SU-DHL-6 (cell line): Measurements from ENCODE around the gene TEDDM1.

Experiments used
- H2AFZ ChIP-seq: fragments of 200-600 bp; sonication (generic); 2 replicates; pipeline ENCODE4 v1.6.1; 2014; ENCODE audit warnings: low read depth, mild to moderate bottlenecking, moderate library complexity, mixed read lengths, antibody characterized with exemption, low read length; ENCODE audit not compliant: severe bottlenecking
- H3F3A ChIP-seq: fragments of 200-600 bp; shearing (Covaris generic); 2 replicates; pipeline ENCODE4 v1.6.0; 2016; ENCODE audit warnings: antibody characterized with exemption, mild to moderate bottlenecking; ENCODE audit not compliant: insufficient read depth
- H3K27ac ChIP-seq: fragments of 200-600 bp; sonication (generic); 2 replicates; pipeline ENCODE4 v1.5.1; 2016; ENCODE audit warnings: low read depth, mild to moderate bottlenecking, low read length, moderate library complexity, mixed read lengths
- H3K27me3 ChIP-seq: fragments of 200-600 bp; sonication (generic), shearing (Covaris generic); 2 replicates; pipeline ENCODE4 v1.6.0; 2014; ENCODE audit warnings: mild to moderate bottlenecking, low read length
- H3K36me3 ChIP-seq: fragments of 200-600 bp; sonication (generic); 2 replicates; pipeline ENCODE4 v1.6.1; 2014; ENCODE audit warnings: mild to moderate bottlenecking, low read length, mixed read lengths
- H3K4me2 ChIP-seq: fragments of 300-600, 200-600 bp; shearing (Covaris generic), sonication (generic); 2 replicates; pipeline ENCODE4 v1.6.0; 2014; ENCODE audit warnings: low read length, low read depth, mild to moderate bottlenecking; ENCODE audit not compliant: poor library complexity, severe bottlenecking
- H3K4me3 ChIP-seq: fragments of 200-600 bp; sonication (generic); 2 replicates; pipeline ENCODE4 v1.5.1; 2014; ENCODE audit warnings: antibody characterized with exemption, low read length, mild to moderate bottlenecking, mixed read lengths; ENCODE audit not compliant: insufficient read depth, poor library complexity, severe bottlenecking
- H3K79me2 ChIP-seq: fragments of 200-600 bp; sonication (generic); 2 replicates; pipeline ENCODE4 v1.6.1; 2014; ENCODE audit warnings: mild to moderate bottlenecking, low read length, moderate library complexity; ENCODE audit not compliant: insufficient read depth
- H3K9ac ChIP-seq: fragments of 200-600 bp; sonication (generic); 2 replicates; pipeline ENCODE4 v1.7.0; 2014; ENCODE audit warnings: mild to moderate bottlenecking, low read length
- H3K9me2 ChIP-seq: fragments of 200-600 bp; sonication (generic); replicated peaks from 2 replicates; pipeline ENCODE4 v1.6.1; 2014; ENCODE audit warnings: low read length; ENCODE audit not compliant: insufficient read depth
- H3K9me3 ChIP-seq: fragments of 200-600 bp; sonication (generic); 2 replicates; pipeline ENCODE4 v1.6.1; 2014; ENCODE audit warnings: low read length, mixed read lengths; ENCODE audit not compliant: insufficient read depth
- H4K20me1 ChIP-seq: fragments of 200-600 bp; sonication (generic); 2 replicates; pipeline ENCODE4 v1.6.1; 2014; ENCODE audit warnings: low read depth, mild to moderate bottlenecking, antibody characterized with exemption, low read length, moderate library complexity, mixed read lengths
- EZH2phosphoT487 ChIP-seq: fragments of 200-600 bp; sonication (generic), shearing (Covaris generic); conservative IDR thresholded peaks from 2 replicates; pipeline ENCODE4 v1.6.1; 2018; ENCODE audit warnings: mild to moderate bottlenecking, antibody characterized with exemption, low read length, moderate library complexity, mixed read lengths
- TF ChIP-seq, protein P1 (sequence below): fragments of 200-600 bp; sonication (generic); IDR thresholded peaks from one replicate; pipeline ENCODE4 v1.5.1; 2017; ENCODE audit warnings: antibody characterized with exemption, mild to moderate bottlenecking, low read length, moderate library complexity; ENCODE audit not compliant: insufficient read depth, poor library complexity, severe bottlenecking

TEDDM1 gene

DNA sequence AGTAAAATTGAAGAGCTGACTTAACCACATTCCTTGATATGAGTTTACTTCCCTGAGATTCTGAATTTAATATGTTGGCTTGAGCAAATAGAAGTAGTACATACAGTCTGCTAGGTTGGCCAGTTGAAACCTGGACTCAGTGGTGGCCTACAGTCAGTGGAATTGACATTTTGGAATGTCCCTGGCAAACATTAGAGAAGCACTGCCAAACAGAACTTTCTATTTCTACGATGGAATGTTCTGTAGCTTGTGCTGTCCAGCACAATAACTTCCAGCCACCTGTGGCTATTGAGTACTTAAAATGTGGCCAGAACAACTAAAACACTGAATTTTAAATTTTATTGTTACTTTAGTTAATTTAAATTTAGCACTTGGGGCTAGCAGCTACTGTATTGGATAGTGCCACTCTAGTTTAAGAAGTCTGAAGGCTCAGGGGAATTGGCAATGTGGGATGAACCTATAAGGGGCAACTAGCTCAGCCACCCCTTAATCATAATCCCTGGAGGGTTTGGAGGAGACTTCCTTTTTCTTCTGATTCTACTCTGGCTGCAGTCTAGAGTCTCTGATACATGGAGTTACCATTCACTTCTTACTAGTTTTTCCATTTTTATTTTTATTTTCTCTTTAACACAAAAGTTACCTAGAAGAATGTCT is 10.3 kb upstream of the TEDDM1 start:
- TF ChIP-seq EZH2phosphoT487, result no peak
- TF ChIP-seq, protein P1, sequence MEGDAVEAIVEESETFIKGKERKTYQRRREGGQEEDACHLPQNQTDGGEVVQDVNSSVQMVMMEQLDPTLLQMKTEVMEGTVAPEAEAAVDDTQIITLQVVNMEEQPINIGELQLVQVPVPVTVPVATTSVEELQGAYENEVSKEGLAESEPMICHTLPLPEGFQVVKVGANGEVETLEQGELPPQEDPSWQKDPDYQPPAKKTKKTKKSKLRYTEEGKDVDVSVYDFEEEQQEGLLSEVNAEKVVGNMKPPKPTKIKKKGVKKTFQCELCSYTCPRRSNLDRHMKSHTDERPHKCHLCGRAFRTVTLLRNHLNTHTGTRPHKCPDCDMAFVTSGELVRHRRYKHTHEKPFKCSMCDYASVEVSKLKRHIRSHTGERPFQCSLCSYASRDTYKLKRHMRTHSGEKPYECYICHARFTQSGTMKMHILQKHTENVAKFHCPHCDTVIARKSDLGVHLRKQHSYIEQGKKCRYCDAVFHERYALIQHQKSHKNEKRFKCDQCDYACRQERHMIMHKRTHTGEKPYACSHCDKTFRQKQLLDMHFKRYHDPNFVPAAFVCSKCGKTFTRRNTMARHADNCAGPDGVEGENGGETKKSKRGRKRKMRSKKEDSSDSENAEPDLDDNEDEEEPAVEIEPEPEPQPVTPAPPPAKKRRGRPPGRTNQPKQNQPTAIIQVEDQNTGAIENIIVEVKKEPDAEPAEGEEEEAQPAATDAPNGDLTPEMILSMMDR, result no peak
- Histone ChIP-seq H3K4me2 (no peak overlapping the region), H3K4me3 (no peak overlapping the region), H3K27me3 (no peaks in the 10 kb centered on the region), H4K20me1 (no peaks in the 10 kb centered on the region), H3K9me2 (no peaks in the 10 kb centered on the region), H3K9me3 (no peaks in the 10 kb centered on the region), H3F3A (0 out of 2 replicates have a peak, but pooled peaks cover 3% of the 10 kb centered on the region), H3K9ac (no peak overlapping the region), H3K27ac (no peak overlapping the region), H3K36me3 (no peaks in the 10 kb centered on the region), H2AFZ (no peak overlapping the region), H3K79me2 (no peaks in the 10 kb centered on the region)

GRCh38 chr1:182410138-182410537 is 9.7 kb upstream of the TEDDM1 start:
- H3K9me2 ChIP-seq, result no peaks in the 10 kb centered on the region
- no peak overlapping the region for H2AFZ ChIP-seq
- TF ChIP-seq EZH2phosphoT487, result no peak
- TF ChIP-seq, protein P1, result no peak
- H4K20me1 ChIP-seq, result no peaks in the 10 kb centered on the region
- no peaks in the 10 kb centered on the region for H3K27me3 ChIP-seq
- H3K4me3 ChIP-seq, result no peak overlapping the region
- H3K9ac ChIP-seq, result no peak overlapping the region
- H3F3A ChIP-seq, result 0 out of 2 replicates have a peak, but pooled peaks cover 3% of the 10 kb centered on the region
- H3K4me2 ChIP-seq, result no peak overlapping the region
- no peak overlapping the region for H3K27ac ChIP-seq
- H3K36me3 ChIP-seq, result no peaks in the 10 kb centered on the region
- H3K79me2 ChIP-seq, result no peaks in the 10 kb centered on the region
- no peaks in the 10 kb centered on the region for H3K9me3 ChIP-seq

- Histone ChIP-seq H3K79me2 (no peaks in the 10 kb centered on the region), H3K4me2 (no peak overlapping the region), H3K27me3 (no peaks in the 10 kb centered on the region), H2AFZ (no peak overlapping the region), H3K27ac (no peak overlapping the region), H3F3A (0 out of 2 replicates have a peak, but pooled peaks cover 3% of the 10 kb centered on the region), H3K36me3 (no peaks in the 10 kb centered on the region), H3K9me2 (no peaks in the 10 kb centered on the region), H3K9ac (no peak overlapping the region), H3K9me3 (no peaks in the 10 kb centered on the region), H3K4me3 (no peak overlapping the region), H4K20me1 (no peaks in the 10 kb centered on the region)
- TF ChIP-seq, protein P1, result no peak
- TF ChIP-seq EZH2phosphoT487, result no peak
These were observed 8.1 kb upstream of the TEDDM1 start for GRCh38 chr1:182408435-182409075.
